ENCODE data around the gene GGT6. TPM values are rescaled to one million over a fixed set of nuclear protein-coding genes. Genes with fewer than 3 reads are reported as not detected.

Gene GGT6
- total RNA-seq, 4 donors from 2014 or later = 46.0 to 141 (median 68.5) TPM

- DNase-seq = no peak
- H3K4me1 ChIP-seq = peaks cover 0 to 5% (median 0%) of the 10 kb centered on the region in 3 donors
- no peaks in the 10 kb centered on the region for H3K27me3 ChIP-seq
- no peaks in the 10 kb centered on the region for H3K36me3 ChIP-seq
- no peak overlapping the region for H3K4me3 ChIP-seq
- H3K9me3 ChIP-seq = no peaks in the 10 kb centered on the region
- H3K27ac ChIP-seq = no peak overlapping the region
- intact Hi-C loops (cut with DNase I) = no loop called here
- 67 to 88% methylated on average over 4 of the region's 4 CpGs for WGBS, 2 donors
- TF ChIP-seq POLR2A (IDR thresholded peaks at IDR 0.05) (no peak), CTCF (IDR thresholded peaks at IDR 0.05) (no peak)
Measured at GRCh38 chr17:4573115-4573514, 12.7 kb upstream of the GGT6 start.

GRCh38 chr17:4572131-4572530 lies 11.8 kb upstream of the GGT6 start:
- intact Hi-C loops (cut with DNase I) = no loop called here
- no peak for TF ChIP-seq CTCF (IDR thresholded peaks at IDR 0.05)
- TF ChIP-seq POLR2A (IDR thresholded peaks at IDR 0.05) = no peak

GRCh38 chr17:4569591-4569990 lies 9.2 kb upstream of the GGT6 start:
- no peak overlapping the region for H3K4me3 ChIP-seq
- TF ChIP-seq POLR2A (IDR thresholded peaks at IDR 0.05) = no peak
- TF ChIP-seq CTCF (IDR thresholded peaks at IDR 0.05) = no peak
- no peaks in the 10 kb centered on the region for H3K36me3 ChIP-seq
- no peaks in the 10 kb centered on the region for H3K27me3 ChIP-seq
- no peaks in the 10 kb centered on the region for H3K9me3 ChIP-seq
- H3K4me1 ChIP-seq = peaks cover 0 to 18% (median 4%) of the 10 kb centered on the region in 3 donors
- no peak for DNase-seq
- intact Hi-C loops (cut with DNase I) = loop anchor here (5.0 kb wide), 1 partner anchor 53 kb away; no protein-coding TSS in a partner anchor
- 25 to 86% methylated on average over 1 of the region's 1 CpG for WGBS, 2 donors
- H3K27ac ChIP-seq = no peak overlapping the region

More at GRCh38 chr17:4572131-4572530, 11.8 kb upstream of the GGT6 start:
- 70 to 71% methylated on average over 9 of the region's 9 CpGs for WGBS, 2 donors
- Histone ChIP-seq H3K9me3 (no peaks in the 10 kb centered on the region), H3K27ac (no peak overlapping the region), H3K27me3 (no peaks in the 10 kb centered on the region), H3K4me3 (no peak overlapping the region), H3K36me3 (no peaks in the 10 kb centered on the region), H3K4me1 (peaks cover 0 to 5% (median 0%) of the 10 kb centered on the region in 3 donors)
- DNase-seq = no peak

GRCh38 chr17:4566785-4567184 lies 6.4 kb upstream of the GGT6 start:
- Histone ChIP-seq H3K27ac (no peak overlapping the region), H3K9me3 (no peaks in the 10 kb centered on the region), H3K36me3 (no peaks in the 10 kb centered on the region), H3K27me3 (no peaks in the 10 kb centered on the region), H3K4me3 (no peak overlapping the region), H3K4me1 (peaks cover 0 to 24% (median 9%) of the 10 kb centered on the region in 3 donors)
- TF ChIP-seq CTCF (IDR thresholded peaks at IDR 0.05) (peak; percentile 45 to 83 (median 68)), POLR2A (IDR thresholded peaks at IDR 0.05) (no peak)
- intact Hi-C loops (cut with DNase I) = loop anchor here (5.0 kb wide), 1 partner anchor 56 kb away; no protein-coding TSS in a partner anchor
- DNase-seq = no peak
- WGBS, 2 donors = 10 to 43% methylated on average over 2 to 5 of the region's 5 CpGs

GRCh38 chr17:4565209-4566141 lies 5.1 kb upstream of the GGT6 start:
- Histone ChIP-seq H3K4me3 (no peak overlapping the region), H3K4me1 (peaks cover 0 to 37% (median 15%) of the 10 kb centered on the region in 3 donors), H3K36me3 (no peaks in the 10 kb centered on the region), H3K27ac (no peak overlapping the region), H3K9me3 (no peaks in the 10 kb centered on the region), H3K27me3 (no peaks in the 10 kb centered on the region)
- intact Hi-C loops (cut with DNase I) = loop anchor here (5.0 kb wide), 1 partner anchor 57 kb away; no protein-coding TSS in a partner anchor
- TF ChIP-seq CTCF (IDR thresholded peaks at IDR 0.05) = peak; percentile 63 to 81 (median 76)
- no peak for TF ChIP-seq POLR2A (IDR thresholded peaks at IDR 0.05)
- WGBS, 2 donors = 27 to 36% methylated on average over 14 to 16 of the region's 16 CpGs
- DNase-seq = no peak
